Activated T-cell treated with anti-CD3 and anti-CD28 coated beads, Interleukin-2, amount 50 U/mL, for 72 hours (primary cell): ENCODE data around the gene SDR42E1. TPM values are rescaled to one million over a fixed set of nuclear protein-coding genes. Genes with fewer than 3 reads are reported as not detected.
"Not testable (repeated sequence)": the region's sequence is repeated elsewhere in the genome, so short reads cannot be mapped to it uniquely, and the experiment has no call there.

Source experiments
- ATAC-seq, 2 donors: fragments of 150-1000 bp; cut with Tn5 transposase; replicated peaks in 1 of 2; 2 replicates each; pipeline ENCODE4 v1.10.0; 2021; ENCODE audit warnings: moderate library complexity in 2 of 2, mild to moderate bottlenecking in 1 of 2
- DNase-seq, 2 donors: peaks; one replicate each; pipeline ENCODE4 v3.0.0; 2021 to 2022; ENCODE audit warnings: mixed read lengths in 1 of 2
- H3K27ac Mint-ChIP-seq: one replicate; pipeline ENCODE4 v1.8.0; 2022; ENCODE audit warnings: mild to moderate bottlenecking, moderate library complexity, mixed read lengths
- H3K27me3 Mint-ChIP-seq: one replicate; pipeline ENCODE4 v1.8.0; 2022; ENCODE audit warnings: low read depth, mixed read lengths
- H3K36me3 Mint-ChIP-seq, 2 donors: one replicate each; pipeline ENCODE4 v1.8.0; 2022; ENCODE audit warnings: mixed read lengths in 2 of 2, mild to moderate bottlenecking in 1 of 2; ENCODE audit not compliant: insufficient read depth in 2 of 2
- H3K4me1 Mint-ChIP-seq: one replicate; pipeline ENCODE4 v1.8.0; 2022; ENCODE audit warnings: low read depth, mixed read lengths
- H3K4me3 Mint-ChIP-seq, 2 donors: one replicate each; pipeline ENCODE4 v1.8.0; 2022; ENCODE audit warnings: mild to moderate bottlenecking in 2 of 2, mixed read lengths in 2 of 2, moderate library complexity in 2 of 2
- H3K9me3 Mint-ChIP-seq, 2 donors: one replicate each; pipeline ENCODE4 v1.8.0; 2022; ENCODE audit warnings: mixed read lengths in 2 of 2
- total RNA-seq, 2 donors: library from RNA; stranded (reverse); gene quantifications; one replicate each; pipeline ENCODE4 v1.2.3, GENCODE V29; 2022

SDR42E1 gene
- total RNA-seq, 2 donors from 2014 or later: 8.7 to 13.0 TPM

DNA sequence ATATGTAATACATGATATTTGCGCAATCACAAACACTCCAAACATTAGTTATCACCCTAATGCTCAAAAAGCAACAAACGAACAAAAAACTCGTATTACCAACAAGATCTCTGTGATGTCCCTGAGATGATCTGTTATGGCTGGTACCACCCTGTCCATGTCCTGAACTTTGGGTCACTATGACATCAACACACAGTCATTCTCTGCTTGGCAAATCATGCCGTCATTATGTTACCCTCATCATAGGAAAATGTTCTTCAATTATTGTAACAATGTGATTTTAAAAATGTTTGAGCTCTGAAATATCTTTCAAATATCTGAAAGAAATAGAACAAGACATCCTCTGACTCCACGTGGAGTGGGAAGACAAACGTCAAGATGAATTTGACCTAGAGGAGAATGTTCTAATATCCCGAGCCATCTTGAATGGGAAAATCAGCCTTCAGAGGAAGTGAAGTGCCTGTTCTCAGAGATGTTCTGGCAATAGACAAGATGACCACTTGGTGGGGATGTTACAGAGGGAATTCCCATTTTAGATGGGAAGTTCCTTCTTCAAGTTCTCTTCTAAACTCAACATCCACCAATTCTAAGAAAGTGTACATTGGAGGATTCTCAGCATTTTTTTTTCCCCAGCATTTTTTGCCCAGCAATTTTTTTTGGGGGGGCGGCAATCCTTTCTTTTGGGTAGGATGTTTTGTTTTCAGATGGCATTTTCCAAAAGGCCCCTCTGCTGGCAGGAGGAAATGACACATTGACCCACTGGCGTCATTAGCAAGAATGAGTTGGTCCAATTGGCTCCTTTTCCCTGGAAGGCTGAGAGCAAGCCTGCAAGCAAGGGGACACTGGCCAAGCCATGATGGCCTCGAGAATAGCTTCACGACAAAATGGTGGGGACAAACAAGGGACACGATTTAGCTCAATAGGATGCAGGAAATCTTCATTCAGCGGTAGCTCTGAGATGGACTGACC, 20.1 kb upstream of the SDR42E1 start:
- no peaks in the 10 kb centered on the region for H3K36me3 Mint-ChIP-seq
- no peaks in the 10 kb centered on the region for H3K9me3 Mint-ChIP-seq
- H3K4me3 Mint-ChIP-seq: no peak overlapping the region
- no peak overlapping the region for H3K27ac Mint-ChIP-seq
- ATAC-seq: no peak
- DNase-seq: no peak
- H3K4me1 Mint-ChIP-seq: no peaks in the 10 kb centered on the region
- H3K27me3 Mint-ChIP-seq: peaks cover 21% of the 10 kb centered on the region

DNA sequence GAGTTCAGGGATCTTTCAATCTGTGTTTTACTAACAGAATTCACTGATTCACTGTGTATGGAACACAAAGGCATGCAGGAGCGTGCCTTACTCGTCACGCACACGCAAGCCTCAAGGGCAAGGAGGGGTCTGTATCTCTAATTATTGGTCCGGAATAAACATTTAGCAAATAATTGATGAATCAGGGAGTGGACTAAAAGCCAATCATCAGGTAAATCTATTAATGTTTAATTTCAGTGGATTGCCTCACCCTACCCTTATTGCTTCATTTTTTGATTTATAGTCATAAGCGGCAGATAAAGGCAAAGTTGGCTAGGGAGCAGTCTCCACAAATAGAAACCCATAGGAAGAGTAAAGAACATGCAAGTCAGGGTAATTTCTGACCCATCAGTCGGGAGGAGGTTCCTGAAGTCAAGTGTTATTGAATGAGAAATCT, 16.4 kb upstream of the SDR42E1 start:
- Mint-ChIP-seq H3K9me3 (no peaks in the 10 kb centered on the region), H3K27me3 (peaks cover 21% of the 10 kb centered on the region), H3K4me1 (no peaks in the 10 kb centered on the region), H3K36me3 (no peaks in the 10 kb centered on the region), H3K4me3 (no peak overlapping the region), H3K27ac (no peak overlapping the region)
- no peak for DNase-seq
- ATAC-seq: no peak

DNA sequence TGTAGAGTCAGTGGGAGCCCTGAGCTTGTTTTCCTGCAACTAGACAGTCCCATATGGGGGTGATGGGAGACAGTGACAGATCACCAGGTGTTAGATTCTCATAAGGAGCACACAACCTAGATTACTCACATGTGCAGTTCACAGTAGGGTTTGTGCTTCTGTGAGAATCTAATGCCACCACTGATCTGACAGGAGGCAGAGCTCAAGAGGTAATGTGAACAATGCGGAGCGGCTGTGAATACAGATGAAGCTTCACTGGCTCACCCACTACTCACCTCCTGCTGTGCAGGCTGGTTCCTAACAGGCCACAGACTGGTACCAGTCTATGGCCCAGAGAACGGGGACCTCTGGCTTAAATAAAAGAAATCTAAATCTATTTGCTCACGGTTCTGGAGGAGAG, 13.6 kb upstream of the SDR42E1 start:
- H3K4me3 Mint-ChIP-seq: no peak overlapping the region
- H3K27ac Mint-ChIP-seq: no peak overlapping the region
- no peaks in the 10 kb centered on the region for H3K4me1 Mint-ChIP-seq
- ATAC-seq: no peak
- DNase-seq: no peak
- H3K27me3 Mint-ChIP-seq: peaks cover 21% of the 10 kb centered on the region
- no peaks in the 10 kb centered on the region for H3K9me3 Mint-ChIP-seq
- no peaks in the 10 kb centered on the region for H3K36me3 Mint-ChIP-seq

DNA sequence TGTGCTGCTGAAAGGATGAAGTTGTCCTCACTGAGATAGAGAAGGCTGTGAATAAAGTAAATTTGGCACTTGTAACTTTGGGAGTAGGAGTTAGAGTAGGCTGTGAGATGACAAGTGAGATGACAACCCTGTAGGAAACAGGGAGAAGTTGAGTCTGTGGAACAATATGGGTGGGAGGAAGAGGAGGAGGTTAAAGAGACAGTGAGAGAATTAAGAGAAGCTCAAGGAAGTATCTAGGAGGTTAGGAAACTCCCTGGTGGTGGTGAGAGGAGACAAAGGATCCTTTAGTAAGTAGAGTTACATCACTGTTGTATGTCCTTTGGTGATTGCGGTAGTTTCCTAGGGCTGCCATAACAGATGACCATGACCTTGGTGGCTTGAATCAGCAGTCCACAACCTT, 13.0 kb upstream of the SDR42E1 start:
- DNase-seq (no peak), ATAC-seq (no peak)
- no peaks in the 10 kb centered on the region for H3K36me3 Mint-ChIP-seq
- no peaks in the 10 kb centered on the region for H3K9me3 Mint-ChIP-seq
- H3K27ac Mint-ChIP-seq: no peak overlapping the region
- H3K27me3 Mint-ChIP-seq: peaks cover 27% of the 10 kb centered on the region
- no peak overlapping the region for H3K4me3 Mint-ChIP-seq
- H3K4me1 Mint-ChIP-seq: no peaks in the 10 kb centered on the region

DNA sequence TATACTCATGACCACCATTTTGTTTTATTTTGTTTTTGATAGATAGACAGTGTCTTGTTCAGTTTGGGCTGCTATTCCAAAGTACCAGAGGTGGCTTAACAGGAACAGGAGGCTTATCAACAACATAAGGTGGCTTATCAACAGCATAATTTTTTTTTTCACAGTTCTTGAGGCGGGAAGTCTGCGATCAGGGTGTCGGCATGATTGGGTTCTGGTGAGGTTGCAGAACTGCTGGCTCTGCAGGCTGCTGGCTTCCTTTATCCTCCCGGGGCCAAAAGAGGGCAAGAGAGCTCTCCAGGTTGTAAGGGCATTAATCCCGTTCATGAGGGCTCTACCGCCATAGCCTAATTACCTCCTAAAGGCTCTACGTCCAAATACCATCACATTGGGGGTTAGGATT, 11.9 kb upstream of the SDR42E1 start:
- no peak overlapping the region for H3K4me3 Mint-ChIP-seq
- no peaks in the 10 kb centered on the region for H3K9me3 Mint-ChIP-seq
- no peak overlapping the region for H3K27ac Mint-ChIP-seq
- ATAC-seq: no peak
- no peaks in the 10 kb centered on the region for H3K36me3 Mint-ChIP-seq
- DNase-seq: no peak
- no peaks in the 10 kb centered on the region for H3K4me1 Mint-ChIP-seq
- peaks cover 34% of the 10 kb centered on the region for H3K27me3 Mint-ChIP-seq

DNA sequence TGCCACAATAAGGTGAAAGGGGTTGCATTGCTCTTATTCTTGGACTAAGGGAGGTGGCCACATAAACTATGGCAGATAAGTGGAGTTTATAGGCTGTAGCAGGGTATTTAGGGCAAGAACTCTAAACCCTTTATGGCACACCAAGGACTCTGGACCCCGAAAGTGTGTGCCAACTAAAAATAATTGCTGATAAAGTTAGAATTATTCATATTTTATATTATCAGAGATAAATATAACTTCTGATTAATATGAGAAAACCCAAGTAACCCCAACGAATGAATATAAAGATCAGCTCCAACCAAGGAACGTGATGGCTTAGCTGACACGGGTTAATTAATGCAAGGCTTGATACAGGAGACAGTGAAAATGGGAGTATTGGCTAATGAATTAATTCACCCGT, 8.8 kb upstream of the SDR42E1 start:
- H3K9me3 Mint-ChIP-seq: no peaks in the 10 kb centered on the region
- H3K27ac Mint-ChIP-seq: no peak overlapping the region
- DNase-seq (no peak), ATAC-seq (no peak)
- H3K27me3 Mint-ChIP-seq: peaks cover 40% of the 10 kb centered on the region
- no peak overlapping the region for H3K4me3 Mint-ChIP-seq
- H3K36me3 Mint-ChIP-seq: no peaks in the 10 kb centered on the region
- no peaks in the 10 kb centered on the region for H3K4me1 Mint-ChIP-seq

DNA sequence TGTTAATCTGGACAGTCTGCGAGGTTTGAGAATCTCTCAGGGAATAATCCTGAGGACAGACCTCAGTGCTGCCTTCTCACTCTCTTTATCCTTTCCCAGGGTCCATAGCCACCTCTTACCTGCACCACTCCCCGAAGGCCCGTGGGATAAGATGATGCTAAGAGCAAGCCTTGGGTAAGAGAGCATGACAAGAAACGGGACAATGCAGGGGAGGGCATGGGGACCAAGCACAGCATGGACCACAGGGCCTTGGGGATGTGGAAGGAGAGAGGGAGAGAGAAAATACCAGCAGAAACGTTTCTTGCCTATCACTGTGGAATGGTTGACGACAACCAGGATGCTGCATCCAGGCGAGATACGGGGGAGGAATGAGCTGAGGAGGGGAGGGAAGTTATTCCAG, 8.3 kb upstream of the SDR42E1 start:
- ATAC-seq: no peak
- no peaks in the 10 kb centered on the region for H3K36me3 Mint-ChIP-seq
- H3K27ac Mint-ChIP-seq: no peak overlapping the region
- DNase-seq: no peak
- H3K9me3 Mint-ChIP-seq: no peaks in the 10 kb centered on the region
- H3K4me3 Mint-ChIP-seq: no peak overlapping the region
- no peaks in the 10 kb centered on the region for H3K4me1 Mint-ChIP-seq
- peaks cover 39% of the 10 kb centered on the region for H3K27me3 Mint-ChIP-seq

DNA sequence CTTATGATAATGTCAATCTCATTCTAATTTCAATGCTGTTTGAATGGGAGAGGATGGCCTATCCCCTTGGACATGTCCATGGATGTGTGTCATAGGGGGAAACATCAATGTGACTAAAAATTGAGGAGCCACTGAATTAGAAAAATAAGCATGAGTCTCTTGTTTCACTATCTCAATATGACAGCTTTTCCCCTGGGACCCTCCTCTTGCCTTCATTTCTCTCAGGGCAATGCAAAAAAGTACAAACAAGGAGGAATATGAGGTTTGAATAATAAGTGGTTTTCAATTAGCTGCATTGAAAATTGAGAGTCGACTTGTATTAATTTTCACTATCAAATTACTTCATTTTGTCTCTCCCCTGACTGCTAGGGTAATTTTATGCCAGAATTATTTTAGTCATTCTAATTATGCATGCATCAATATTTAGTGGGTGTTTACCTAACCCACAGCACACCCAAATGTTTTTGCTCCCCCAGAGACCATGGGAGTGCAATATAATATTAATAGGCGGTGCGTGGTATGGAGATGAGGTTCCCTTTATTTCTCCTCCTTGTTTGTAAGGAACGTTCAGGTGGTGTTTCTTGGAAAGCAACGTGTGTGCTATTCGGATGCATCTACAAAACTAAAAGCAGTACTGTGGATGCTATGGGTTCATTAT, 6.8 kb upstream of the SDR42E1 start:
- ATAC-seq (no peak), DNase-seq (no peak)
- peaks cover 24% of the 10 kb centered on the region for H3K27me3 Mint-ChIP-seq
- no peaks in the 10 kb centered on the region for H3K36me3 Mint-ChIP-seq
- H3K27ac Mint-ChIP-seq: no peak overlapping the region
- no peaks in the 10 kb centered on the region for H3K4me1 Mint-ChIP-seq
- H3K4me3 Mint-ChIP-seq: no peak overlapping the region
- no peaks in the 10 kb centered on the region for H3K9me3 Mint-ChIP-seq

DNA sequence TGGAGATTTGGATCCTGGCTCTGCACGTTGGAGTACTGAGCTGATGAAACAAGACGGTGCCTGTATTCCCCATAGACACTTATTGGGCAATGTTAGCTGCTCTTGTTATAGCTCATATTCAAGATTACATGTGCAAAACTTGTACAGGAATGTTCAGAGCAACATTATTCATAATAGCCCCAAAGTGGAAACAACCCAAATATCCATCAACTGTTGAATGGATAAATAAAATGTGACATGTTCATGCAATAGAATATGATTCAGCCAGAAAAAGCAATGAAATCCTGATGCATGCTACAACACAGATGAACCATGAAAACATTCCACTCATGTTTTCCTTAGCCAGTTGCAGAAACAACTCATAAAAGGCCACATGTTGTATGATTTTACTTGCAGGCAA, 5.7 kb upstream of the SDR42E1 start:
- Mint-ChIP-seq H3K4me3 (no peak overlapping the region), H3K27me3 (peaks cover 24% of the 10 kb centered on the region), H3K27ac (no peak overlapping the region), H3K4me1 (no peaks in the 10 kb centered on the region), H3K9me3 (peaks cover 0 to 1% of the 10 kb centered on the region in 2 donors), H3K36me3 (no peaks in the 10 kb centered on the region)
- DNase-seq (no peak), ATAC-seq (no peak)

DNA sequence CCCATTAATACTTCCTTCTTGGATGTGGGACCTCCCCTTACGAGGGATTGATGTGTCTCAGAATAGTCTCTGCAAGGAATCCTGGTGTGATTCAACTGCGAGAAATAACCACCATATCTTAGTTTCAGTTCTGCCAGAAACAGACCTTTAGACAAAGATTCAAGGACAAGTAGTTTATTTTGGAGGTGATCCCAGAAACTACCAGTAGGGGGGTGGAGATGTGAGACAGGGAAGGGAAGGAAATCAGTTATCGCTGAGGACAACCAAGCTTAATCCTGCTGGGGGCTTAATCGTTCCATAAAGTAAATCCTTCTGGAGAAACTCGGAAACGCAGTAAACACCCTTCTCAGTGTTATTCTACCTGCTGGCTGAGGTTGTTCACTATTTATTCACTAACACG, 5.0 kb upstream of the SDR42E1 start:
- peaks cover 5% of the 10 kb centered on the region for H3K4me1 Mint-ChIP-seq
- H3K27me3 Mint-ChIP-seq: peaks cover 24% of the 10 kb centered on the region
- no peak overlapping the region for H3K4me3 Mint-ChIP-seq
- H3K9me3 Mint-ChIP-seq: peaks cover 0 to 2% of the 10 kb centered on the region in 2 donors
- no peak overlapping the region for H3K27ac Mint-ChIP-seq
- H3K36me3 Mint-ChIP-seq: peaks cover 0 to 4% of the 10 kb centered on the region in 2 donors
- no peak for ATAC-seq
- DNase-seq: no peak

DNA sequence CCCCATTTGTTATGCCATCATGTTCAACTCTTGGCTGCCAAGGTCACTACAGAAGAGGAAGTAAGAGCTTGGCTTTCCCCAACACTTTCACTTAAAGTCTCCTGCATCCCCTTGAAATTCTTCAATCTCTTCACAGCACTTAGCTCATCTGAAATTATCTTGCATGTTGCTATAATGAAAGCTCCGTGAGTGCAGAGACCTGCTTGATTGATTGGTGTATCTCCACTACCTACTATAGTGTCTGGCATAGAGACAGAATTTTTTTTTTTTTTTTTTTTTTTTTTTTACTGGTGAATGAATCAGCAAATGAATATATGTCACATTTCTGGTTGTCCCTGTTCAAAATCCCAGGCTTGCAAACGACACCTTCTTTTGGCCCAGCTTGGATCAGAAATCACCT, 1.9 kb upstream of the SDR42E1 start:
- Mint-ChIP-seq H3K4me1 (peaks cover 21% of the 10 kb centered on the region), H3K4me3 (no peak overlapping the region), H3K36me3 (peaks cover 18 to 19% of the 10 kb centered on the region in 2 donors), H3K9me3 (peaks cover 7 to 14% of the 10 kb centered on the region in 2 donors), H3K27ac (no peak overlapping the region), H3K27me3 (peaks cover 12% of the 10 kb centered on the region)
- no peak for ATAC-seq
- no peak for DNase-seq

DNA sequence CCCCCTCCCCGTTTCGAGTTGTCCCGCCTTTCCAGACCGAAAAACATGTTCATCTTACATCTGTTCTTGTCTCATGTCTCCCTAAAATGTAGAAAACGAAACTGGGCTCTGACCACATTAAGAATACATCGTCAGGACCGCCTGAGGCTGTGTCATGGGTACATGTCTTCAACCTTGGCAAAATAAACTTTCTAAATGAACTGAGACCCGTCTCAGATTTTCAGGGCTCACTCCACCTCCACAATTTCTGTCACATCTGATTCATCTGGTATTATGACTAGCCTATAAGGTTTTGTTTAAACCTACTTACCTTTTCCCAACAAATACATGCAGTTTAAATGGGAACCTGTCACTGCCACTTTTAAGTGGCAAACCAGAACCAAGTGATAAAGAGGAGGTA, 621 bp downstream of the SDR42E1 start:
- peak; percentile 49 to 55 for ATAC-seq

DNA sequence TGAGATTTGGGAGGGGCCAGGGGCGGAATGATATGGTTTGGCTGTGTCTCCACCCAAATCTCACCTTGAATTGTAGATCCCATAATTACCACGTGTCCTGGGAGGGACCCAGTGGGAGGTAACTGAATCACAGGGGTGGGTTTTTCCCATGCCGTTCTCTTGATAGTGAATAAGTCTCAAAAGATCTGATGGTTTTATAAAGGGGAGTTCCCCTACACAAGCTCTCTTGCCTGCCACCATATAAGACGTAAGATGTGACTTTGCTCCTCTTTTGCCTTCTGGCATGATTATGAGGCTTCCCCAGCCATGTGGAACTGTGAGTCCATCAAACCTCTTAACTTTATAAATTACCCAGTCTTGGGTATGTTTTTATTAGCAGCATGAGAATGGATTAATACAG, 1.5 kb downstream of the SDR42E1 start:
- Mint-ChIP-seq H3K9me3 (peaks cover 9 to 16% of the 10 kb centered on the region in 2 donors), H3K4me1 (peaks cover 21% of the 10 kb centered on the region), H3K4me3 (peak overlapping the region in 1 of 2 donors; percentile 94), H3K27ac (peak overlapping the region; percentile 47), H3K36me3 (peaks cover 21 to 22% of the 10 kb centered on the region in 2 donors)
- H3K27me3 Mint-ChIP-seq, ATAC-seq, DNase-seq: not testable (repeated sequence)

More for the DNA sequence above, 621 bp downstream of the SDR42E1 start:
- peak overlapping the region; percentile 92 for H3K27ac Mint-ChIP-seq
- H3K4me1 Mint-ChIP-seq: peaks cover 21% of the 10 kb centered on the region
- peak; percentile 1 to 13 for DNase-seq
- H3K4me3 Mint-ChIP-seq: peak overlapping the region; percentile 80 to 94
- peaks cover 9 to 16% of the 10 kb centered on the region in 2 donors for H3K9me3 Mint-ChIP-seq
- peaks cover 21 to 22% of the 10 kb centered on the region in 2 donors for H3K36me3 Mint-ChIP-seq
- peaks cover 2% of the 10 kb centered on the region for H3K27me3 Mint-ChIP-seq
